Embryonic facial prominence (tissue), 1 donor: ENCODE data around the gene TSPO2.

Source experiments
- DNase-seq: peaks from one replicate; pipeline ENCODE4 v3.0.0-alpha.2; 2016; ENCODE audit errors: extremely low spot score

The TSPO2 gene

DNA sequence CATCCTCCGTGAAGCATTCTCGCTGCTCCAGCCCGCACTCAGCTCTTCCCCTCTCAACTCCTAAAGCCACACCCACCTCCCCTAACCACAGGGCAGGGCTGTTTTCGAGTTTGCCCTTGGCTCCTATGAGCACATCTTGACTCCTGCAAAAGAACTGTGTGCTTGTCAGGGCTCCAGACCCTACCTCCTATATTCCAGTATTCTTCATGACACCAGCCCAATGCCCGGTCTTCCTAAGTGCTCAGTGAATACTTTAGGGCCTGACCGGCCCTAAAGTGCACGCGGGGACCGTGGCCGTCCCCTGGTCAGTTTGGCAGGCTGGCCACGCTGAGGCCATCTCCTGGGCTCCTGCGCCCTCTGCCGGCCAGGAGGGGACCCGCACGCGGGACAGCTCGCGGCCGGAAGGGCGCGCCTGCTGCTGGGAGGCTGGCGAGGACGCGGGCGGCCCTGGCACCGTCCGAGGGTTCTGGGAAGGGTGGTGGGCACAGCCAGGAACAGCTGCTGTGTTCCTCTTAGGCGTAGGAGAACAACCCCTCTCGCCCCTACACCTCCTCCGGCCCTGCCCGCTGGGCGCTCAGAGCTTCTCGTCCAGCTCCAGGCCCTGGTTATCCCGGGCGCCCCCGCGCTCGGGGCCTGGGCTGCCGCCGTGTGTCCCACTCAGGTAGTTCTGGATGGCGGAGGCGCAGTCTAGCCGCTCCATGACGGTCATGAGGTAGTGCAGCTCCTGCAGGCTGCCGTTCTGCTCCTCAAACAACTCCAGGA lies 14.3 kb upstream of the TSPO2 start:
- DNase-seq, result no peak

DNA sequence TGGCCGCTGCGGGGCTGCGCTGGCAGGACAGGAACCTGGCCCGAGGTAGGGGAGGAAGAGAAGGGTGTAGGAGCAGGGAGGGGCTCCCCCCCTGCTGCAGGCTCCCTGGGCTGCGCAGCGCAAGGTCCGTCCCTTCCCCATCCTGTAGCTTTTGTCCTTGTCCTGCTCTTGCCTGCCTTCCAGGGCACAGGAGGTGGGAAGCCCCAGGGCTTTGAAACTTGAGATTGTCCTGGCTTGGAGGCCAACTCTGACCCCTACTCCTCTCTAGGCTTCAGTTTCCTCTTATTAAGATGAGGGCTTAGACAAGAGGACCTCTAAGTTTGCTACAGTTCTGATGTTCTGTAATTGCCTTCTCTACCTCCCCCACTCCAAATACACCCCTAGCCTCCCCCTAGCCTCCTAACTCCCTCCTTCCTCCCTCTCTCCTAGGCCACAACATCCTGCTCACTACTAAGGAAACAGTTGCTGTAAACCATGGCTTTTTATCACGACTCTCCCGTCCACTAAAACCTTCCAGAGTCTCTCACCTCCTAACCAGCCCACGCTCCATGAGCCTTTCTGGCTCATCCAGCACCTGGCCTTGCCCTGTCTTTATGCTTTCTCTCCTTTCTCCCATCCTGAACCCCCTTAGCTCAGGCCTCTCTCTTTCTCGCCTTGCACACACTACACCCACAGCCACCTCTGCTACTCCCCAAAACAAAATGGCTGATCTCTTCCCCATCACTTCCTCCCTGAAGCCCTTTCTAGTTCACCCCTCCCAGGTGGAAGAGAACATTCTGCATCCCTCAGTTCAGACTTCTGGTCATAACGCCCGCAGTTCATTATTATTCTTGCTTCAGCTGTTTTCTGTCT lies 13.5 kb upstream of the TSPO2 start:
- DNase-seq, result no peak

- DNase-seq, result no peak
These were observed 9.4 kb upstream of the TSPO2 start for GRCh38 chr6:41032830-41033229.

GRCh38 chr6:41033776-41034175 lies 8.5 kb upstream of the TSPO2 start:
- DNase-seq, result no peak

GRCh38 chr6:41036186-41036585 lies 6.1 kb upstream of the TSPO2 start:
- DNase-seq, result no peak

GRCh38 chr6:41036601-41037000 lies 5.7 kb upstream of the TSPO2 start:
- DNase-seq, result no peak

GRCh38 chr6:41037107-41037900 lies 5.0 kb upstream of the TSPO2 start:
- no peak for DNase-seq

DNA sequence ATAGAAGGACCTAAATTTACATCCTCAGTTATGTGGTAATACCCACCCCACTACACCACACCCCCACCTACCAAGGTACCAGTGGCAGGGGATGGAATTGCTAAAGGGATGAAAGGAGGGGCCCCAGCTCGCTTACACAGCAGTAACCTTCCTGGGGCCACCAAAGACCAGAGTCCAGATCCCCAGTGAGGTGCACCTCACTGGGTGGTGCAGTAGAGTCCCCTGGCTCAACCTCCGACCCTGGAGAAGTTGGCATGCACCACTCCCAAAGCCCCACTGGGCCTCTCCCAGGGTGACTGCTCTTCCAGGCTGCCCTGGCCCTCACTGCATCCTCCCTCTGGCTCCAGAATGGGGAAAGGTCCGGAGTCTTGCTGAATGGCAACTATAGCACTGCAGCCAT lies 4.1 kb upstream of the TSPO2 start:
- DNase-seq, result no peak

DNA sequence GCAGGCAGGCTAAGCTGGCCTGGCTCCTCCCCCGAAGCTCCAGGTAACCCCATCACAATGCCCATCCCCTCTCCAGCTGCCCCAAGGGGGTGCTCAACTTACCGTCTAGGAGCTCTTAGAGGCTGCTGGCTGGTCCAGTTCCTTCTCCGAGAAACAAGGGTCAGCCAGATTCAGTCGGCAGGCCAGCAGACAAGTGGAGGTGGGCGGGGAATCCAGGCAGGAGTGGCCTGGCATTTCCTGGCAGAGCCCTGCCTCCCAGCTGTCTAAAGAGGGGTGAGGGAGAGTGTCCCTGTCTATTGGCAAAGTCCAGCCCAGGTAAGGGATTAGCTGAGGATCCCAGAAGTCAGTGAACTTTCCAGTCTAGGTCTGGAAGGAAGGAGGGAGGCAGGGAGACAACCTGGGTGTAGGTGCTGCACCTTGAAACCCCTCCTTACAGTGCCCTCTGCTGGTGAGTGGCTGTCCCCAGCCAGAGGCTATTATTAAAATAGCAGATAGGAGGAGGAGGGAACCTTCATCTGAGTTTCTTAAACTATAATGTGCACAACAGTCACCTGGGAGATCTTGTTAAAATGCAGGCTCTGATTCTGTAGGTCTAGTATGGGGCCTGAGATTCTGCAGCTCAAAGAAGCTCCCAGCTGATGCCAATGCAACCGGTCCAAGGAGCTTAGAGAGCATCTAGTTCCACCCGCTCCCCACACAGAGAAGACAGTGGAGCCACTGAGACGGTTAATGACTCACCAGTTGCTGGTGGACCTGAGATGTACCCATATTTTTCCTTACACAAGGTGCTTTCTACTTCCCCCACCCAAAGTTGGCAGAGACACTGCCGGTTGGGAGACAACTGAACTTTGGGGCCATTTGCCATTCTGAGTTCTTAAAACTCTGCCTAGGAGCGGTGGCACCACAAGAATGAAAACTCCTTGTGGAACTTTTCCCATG lies 2.9 kb upstream of the TSPO2 start, which contains the start of gene UNC5CL:
TSS of gene UNC5CL (minus strand) at position 162 of the 939 bp plus-strand sequence. CDS start 4,147 bp downstream, outside the sequence.
- no peak for DNase-seq

GRCh38 chr6:41040101-41040939 lies 1.9 kb upstream of the TSPO2 start:
- no peak for DNase-seq

DNA sequence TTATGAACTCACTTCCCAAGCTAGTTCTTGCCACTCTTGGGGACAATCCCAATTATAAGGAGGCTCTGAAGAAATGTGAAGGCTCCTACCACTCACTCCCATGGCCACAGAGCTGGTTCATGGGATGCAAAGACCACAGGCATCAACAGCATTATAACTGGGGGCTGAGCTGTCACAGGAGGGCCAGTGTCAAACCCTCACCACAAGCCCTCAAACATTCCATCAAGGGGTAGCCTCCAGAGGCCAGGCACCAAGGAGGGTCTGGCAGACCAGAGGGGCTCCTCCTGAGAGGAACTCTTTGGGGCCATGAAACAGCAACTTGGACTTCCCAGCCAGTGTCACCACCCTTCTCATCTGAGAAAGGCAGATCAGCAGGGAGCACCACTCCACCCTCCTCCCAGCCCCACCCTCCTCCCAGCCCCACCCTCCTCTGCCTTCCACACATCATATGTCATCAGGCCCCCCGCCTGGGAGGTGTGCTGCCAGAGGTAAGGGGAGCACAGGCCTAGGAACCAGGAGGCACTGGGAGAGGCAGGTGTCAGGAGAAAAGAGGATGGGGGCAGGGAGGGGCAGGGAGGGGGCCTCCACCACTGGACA lies 1.2 kb upstream of the TSPO2 start:
- no peak for DNase-seq

DNA sequence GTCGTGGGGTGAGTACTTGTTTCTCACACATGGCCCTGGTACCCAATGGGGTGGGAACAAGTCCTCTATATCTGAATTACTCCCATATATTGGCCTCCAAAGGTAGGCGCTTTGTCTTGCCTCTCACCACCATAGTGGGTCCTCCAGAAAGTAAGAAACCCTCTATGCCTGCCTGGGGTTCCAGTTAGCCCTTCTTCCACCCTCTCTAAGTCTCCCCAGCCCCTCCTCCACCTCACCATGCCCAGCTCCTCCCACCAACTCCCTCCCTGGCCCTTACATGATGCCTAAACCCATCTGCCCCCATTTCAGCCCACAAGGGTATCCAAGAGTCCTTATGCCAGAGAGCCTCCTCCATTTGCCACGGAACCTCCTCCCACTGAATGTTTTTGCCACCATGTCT lies 884 bp downstream of the TSPO2 start:
- DNase-seq, result no peak

DNA sequence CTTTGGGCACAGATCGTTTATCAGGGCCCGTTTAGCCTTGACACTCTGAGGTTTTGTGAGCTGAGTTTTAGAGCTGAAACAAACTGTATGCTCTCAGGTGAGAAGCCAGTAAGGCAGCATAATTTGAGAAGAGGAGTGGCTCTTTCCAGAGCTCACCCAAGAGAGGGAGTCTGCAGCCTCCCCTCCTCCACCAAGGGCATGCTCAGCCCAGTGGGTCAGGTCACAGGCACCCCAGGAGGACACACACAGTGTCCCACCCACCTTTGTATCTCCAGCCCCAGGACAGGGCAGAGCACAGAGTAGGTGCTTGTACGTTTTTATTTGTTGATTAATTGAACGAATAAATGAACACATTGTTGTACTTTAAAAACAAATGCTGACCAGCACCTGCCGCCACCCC lies 3.4 kb downstream of the TSPO2 start:
- no peak for DNase-seq

- no peak for DNase-seq
These were observed 3.8 kb downstream of the TSPO2 start for GRCh38 chr6:41046084-41046483.

- no peak for DNase-seq
These were observed 5.0 kb downstream of the TSPO2 start for GRCh38 chr6:41047306-41047705.

DNA sequence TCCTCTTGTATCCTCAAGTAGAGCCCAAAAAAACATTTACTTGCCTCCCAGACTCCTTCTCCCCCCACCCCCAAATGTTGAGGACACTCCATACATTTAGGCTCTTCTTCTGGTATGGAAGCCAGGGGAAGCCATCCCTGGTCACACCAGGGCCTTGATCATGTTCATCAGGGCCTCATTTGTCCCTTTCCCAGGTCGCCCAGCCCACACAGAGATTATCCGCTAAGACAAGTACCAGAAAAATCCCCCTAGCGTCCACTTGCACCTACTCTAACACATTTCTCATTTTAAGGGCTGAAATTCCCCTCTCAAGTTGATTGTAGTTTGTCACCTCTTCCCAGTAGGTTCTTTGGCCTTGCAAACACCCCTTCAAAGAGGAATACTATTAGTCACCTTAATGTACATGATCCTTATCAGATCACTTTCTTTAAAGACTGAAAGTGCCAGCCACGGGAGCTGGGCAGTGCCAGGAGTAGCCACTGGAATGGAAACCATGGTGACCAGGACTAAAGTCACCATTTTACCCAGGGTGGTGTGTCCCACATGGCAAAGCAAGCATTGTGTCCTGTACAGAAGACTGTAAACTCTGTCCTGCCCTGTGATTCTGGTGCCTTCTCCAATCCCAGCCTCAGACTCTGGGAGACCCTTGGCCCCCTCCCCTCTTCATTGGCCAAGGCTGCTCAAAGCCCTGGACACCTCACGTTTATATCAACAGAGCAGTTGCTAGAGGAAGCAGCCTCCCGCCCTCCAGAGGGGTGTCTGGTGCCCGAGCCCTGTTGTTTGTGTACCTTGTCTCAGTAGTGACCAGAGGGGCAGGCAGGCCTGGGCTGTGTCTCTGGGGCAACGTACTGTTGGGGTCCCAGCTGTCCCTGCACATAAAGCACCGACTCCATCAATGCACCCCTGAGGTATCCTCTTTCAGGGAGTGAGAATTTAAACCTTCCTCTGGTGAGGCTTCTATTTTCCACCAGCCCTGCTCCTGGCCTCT lies 5.8 kb downstream of the TSPO2 start:
- DNase-seq, result no peak

DNA sequence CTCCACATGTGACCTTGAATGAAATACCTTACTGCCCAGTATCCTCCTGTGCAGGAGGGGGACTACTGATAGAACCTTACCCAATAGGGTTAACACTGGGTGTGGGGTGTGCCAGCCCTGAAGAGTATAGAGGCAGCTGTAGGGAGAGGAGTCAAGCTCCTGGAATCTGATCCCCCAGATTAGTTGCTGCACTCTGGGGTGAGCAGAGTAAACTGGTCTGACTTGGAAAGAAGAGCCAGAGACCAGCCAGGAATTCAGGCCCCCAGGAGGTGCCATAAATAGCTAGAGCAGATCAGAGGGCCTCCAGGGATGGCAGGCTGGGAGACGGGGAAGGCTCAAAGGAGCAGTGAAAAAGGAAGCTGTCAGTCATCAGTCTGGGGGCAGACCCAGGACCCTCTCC lies 7.3 kb downstream of the TSPO2 start:
- DNase-seq, result no peak

- no peak for DNase-seq
These were observed 7.7 kb downstream of the TSPO2 start for GRCh38 chr6:41049955-41050354.

GRCh38 chr6:41050536-41050935 lies 8.3 kb downstream of the TSPO2 start:
- DNase-seq, result no peak
